A673 (cell line): Measurements from ENCODE around the gene NAA35.

ENCODE experiments used
- CTCF ChIP-seq: fragments of 300-800, 200-600 bp; sonication (generic); conservative IDR thresholded peaks from 2 replicates; pipeline ENCODE4 v1.5.1; 2017; ENCODE audit warnings: low read depth, mild to moderate bottlenecking, antibody characterized with exemption, low read length, moderate library complexity, mixed read lengths
- EZH2 ChIP-seq: fragments of 200-600 bp; sonication (generic); IDR thresholded peaks from 2 replicates; pipeline ENCODE4 v1.6.1; 2017; ENCODE audit warnings: borderline replicate concordance, low read depth, mild to moderate bottlenecking, mixed read lengths, antibody characterized with exemption, low read length; ENCODE audit not compliant: poor library complexity, severe bottlenecking

GRCh38 chr9:86043999-86044398 lies 103.1 kb downstream of the NAA35 start:
- TF ChIP-seq EZH2 (no peak), CTCF (peak; percentile 60)
